Astrocyte (in vitro differentiated cells and primary cell): ENCODE results near the gene CNKSR1. TPM values are rescaled to one million over a fixed set of nuclear protein-coding genes. Genes with fewer than 3 reads are reported as not detected.

ENCODE experiments used
- DNase-seq: peaks from one replicate; pipeline ENCODE4 v3.0.0-alpha.2; 2010; ENCODE audit warnings: low read depth
- FAIRE-seq: peaks from 2 replicates; lab custom pipeline; 2011; peaks lifted over from hg19 to GRCh38; lab: Jason Lieb, UNC
- H2AFZ ChIP-seq: 2 replicates; pipeline ENCODE4 v1.6.0; 2012; ENCODE audit warnings: low read depth, low read length, inconsistent platforms
- H3K27ac ChIP-seq: 2 replicates; pipeline ENCODE4 v1.5.1; 2011; ENCODE audit warnings: low read depth, low read length, inconsistent platforms
- H3K27me3 ChIP-seq: 2 replicates; pipeline ENCODE4 v1.6.0; 2011; ENCODE audit warnings: low read length, inconsistent platforms; ENCODE audit not compliant: insufficient read depth
- H3K36me3 ChIP-seq: 2 replicates; pipeline ENCODE4 v1.5.1; 2011; ENCODE audit warnings: low read length, inconsistent platforms; ENCODE audit not compliant: insufficient read depth
- H3K4me1 ChIP-seq: 2 replicates; pipeline ENCODE4 v1.5.1; 2011; ENCODE audit warnings: low read length, inconsistent platforms; ENCODE audit not compliant: insufficient read depth
- H3K4me2 ChIP-seq: 2 replicates; pipeline ENCODE4 v1.6.0; 2012; ENCODE audit warnings: low read length, inconsistent platforms
- H3K4me3 ChIP-seq: 2 replicates; pipeline ENCODE4 v1.5.1; 2011; ENCODE audit warnings: low read depth, mild to moderate bottlenecking, low read length, inconsistent platforms; ENCODE audit not compliant: insufficient read depth
- H3K79me2 ChIP-seq: 2 replicates; pipeline ENCODE4 v1.6.0; 2012; ENCODE audit warnings: mild to moderate bottlenecking, low read length, inconsistent platforms; ENCODE audit not compliant: insufficient read depth
- H3K9ac ChIP-seq: 2 replicates; pipeline ENCODE4 v1.6.0; 2012; ENCODE audit warnings: mild to moderate bottlenecking, low read length, inconsistent platforms
- H3K9me3 ChIP-seq: 2 replicates; pipeline ENCODE4 v1.5.1; 2012; ENCODE audit warnings: low read depth, mild to moderate bottlenecking, low read length, inconsistent platforms; ENCODE audit not compliant: insufficient read depth
- H4K20me1 ChIP-seq: 2 replicates; pipeline ENCODE4 v1.6.0; 2012; ENCODE audit warnings: low read length, inconsistent platforms; ENCODE audit not compliant: insufficient read depth
- H3K27ac Mint-ChIP-seq: one replicate; pipeline ENCODE4 v1.8.0; 2021; ENCODE audit warnings: mild to moderate bottlenecking, mixed read lengths; ENCODE audit not compliant: unreplicated experiment
- H3K27me3 Mint-ChIP-seq: one replicate; pipeline ENCODE4 v1.8.0; 2021; ENCODE audit warnings: low read depth, mixed read lengths; ENCODE audit not compliant: unreplicated experiment
- H3K36me3 Mint-ChIP-seq: one replicate; pipeline ENCODE4 v1.8.0; 2021; ENCODE audit warnings: low read depth, mixed read lengths; ENCODE audit not compliant: unreplicated experiment
- H3K4me1 Mint-ChIP-seq: one replicate; pipeline ENCODE4 v1.8.0; 2021; ENCODE audit warnings: low read depth, mixed read lengths; ENCODE audit not compliant: unreplicated experiment
- H3K4me3 Mint-ChIP-seq: one replicate; pipeline ENCODE4 v1.8.0; 2021; ENCODE audit warnings: mild to moderate bottlenecking, moderate library complexity, mixed read lengths; ENCODE audit not compliant: unreplicated experiment
- H3K9me3 Mint-ChIP-seq: one replicate; pipeline ENCODE4 v1.8.0; 2021; ENCODE audit warnings: mild to moderate bottlenecking, mixed read lengths; ENCODE audit not compliant: unreplicated experiment
- EZH2 ChIP-seq: IDR thresholded peaks from 2 replicates; pipeline ENCODE4 v1.6.1; 2012; ENCODE audit warnings: mild to moderate bottlenecking, low read length, inconsistent platforms; ENCODE audit not compliant: insufficient read depth
- total RNA-seq: library from RNA; stranded (reverse); gene quantifications from 2 replicates; pipeline ENCODE4 v1.2.1, GENCODE V29; 2021
- TF ChIP-seq, protein P1 (sequence below): IDR thresholded peaks from 2 replicates; pipeline ENCODE4 v1.5.1; 2011; ENCODE audit warnings: low read depth, mild to moderate bottlenecking, inconsistent platforms, low read length, moderate library complexity; ENCODE audit not compliant: insufficient read depth

CNKSR1 gene
- total RNA-seq, 1 donor from 2014 or later = 5.0 TPM

DNA sequence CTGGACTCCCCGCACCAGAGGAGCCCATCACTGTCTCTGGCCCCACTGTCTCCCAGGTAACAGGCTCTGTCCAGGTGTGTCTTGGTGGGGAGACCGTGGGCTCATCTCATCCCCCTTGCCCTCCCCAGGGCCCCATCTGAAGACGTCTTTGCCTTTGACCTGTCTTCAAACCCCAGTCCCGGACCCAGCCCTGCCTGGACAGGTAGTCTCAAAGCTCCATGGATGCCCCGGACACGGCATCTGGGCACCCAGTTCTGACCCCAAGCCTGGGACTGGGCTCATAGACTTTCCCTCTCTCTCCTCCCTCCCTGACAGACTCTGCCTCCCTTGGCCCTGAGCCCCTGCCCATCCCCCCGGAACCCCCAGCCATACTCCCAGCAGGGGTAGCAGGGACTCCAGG, 6.8 kb downstream of the CNKSR1 start:
- no peak for DNase-seq
- H3K27ac ChIP-seq = no peak overlapping the region

DNA sequence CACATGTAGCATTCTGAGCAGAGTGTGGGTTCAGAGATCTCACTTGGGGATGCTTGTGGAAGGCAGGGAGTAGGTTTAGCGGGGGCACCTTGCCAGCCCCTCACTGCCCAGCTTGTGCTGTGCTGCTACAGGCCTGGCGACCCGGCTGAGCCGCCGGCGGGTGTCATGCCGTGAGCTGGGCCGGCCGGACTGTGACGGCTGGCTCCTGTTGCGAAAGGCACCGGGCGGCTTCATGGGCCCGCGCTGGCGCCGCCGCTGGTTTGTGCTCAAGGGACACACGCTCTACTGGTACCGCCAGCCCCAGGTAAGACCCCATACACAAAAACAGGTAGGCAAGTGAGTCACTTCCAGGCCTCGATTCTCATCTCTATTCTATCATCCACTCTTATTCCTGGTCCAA, 7.6 kb downstream of the CNKSR1 start:
- Histone ChIP-seq H3K4me2 (no peak overlapping the region), H3K36me3 (no peaks in the 10 kb centered on the region), H3K9ac (no peak overlapping the region), H4K20me1 (no peaks in the 10 kb centered on the region), H2AFZ (no peak overlapping the region), H3K9me3 (no peaks in the 10 kb centered on the region), H3K4me1 (no peaks in the 10 kb centered on the region), H3K79me2 (no peaks in the 10 kb centered on the region), H3K27me3 (no peaks in the 10 kb centered on the region), H3K4me3 (no peak overlapping the region), H3K27ac (no peak overlapping the region)
- TF ChIP-seq EZH2 = no peak
- TF ChIP-seq, protein P1, sequence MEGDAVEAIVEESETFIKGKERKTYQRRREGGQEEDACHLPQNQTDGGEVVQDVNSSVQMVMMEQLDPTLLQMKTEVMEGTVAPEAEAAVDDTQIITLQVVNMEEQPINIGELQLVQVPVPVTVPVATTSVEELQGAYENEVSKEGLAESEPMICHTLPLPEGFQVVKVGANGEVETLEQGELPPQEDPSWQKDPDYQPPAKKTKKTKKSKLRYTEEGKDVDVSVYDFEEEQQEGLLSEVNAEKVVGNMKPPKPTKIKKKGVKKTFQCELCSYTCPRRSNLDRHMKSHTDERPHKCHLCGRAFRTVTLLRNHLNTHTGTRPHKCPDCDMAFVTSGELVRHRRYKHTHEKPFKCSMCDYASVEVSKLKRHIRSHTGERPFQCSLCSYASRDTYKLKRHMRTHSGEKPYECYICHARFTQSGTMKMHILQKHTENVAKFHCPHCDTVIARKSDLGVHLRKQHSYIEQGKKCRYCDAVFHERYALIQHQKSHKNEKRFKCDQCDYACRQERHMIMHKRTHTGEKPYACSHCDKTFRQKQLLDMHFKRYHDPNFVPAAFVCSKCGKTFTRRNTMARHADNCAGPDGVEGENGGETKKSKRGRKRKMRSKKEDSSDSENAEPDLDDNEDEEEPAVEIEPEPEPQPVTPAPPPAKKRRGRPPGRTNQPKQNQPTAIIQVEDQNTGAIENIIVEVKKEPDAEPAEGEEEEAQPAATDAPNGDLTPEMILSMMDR = no peak
- peaks cover 4% of the 10 kb centered on the region for H3K4me1 Mint-ChIP-seq
- H3K4me3 Mint-ChIP-seq = no peak overlapping the region
- no peak for FAIRE-seq
- H3K9me3 Mint-ChIP-seq = no peaks in the 10 kb centered on the region
- no peak overlapping the region for H3K27ac Mint-ChIP-seq
- no peak for DNase-seq
- peaks cover 6% of the 10 kb centered on the region for H3K27me3 Mint-ChIP-seq
- peaks cover 8% of the 10 kb centered on the region for H3K36me3 Mint-ChIP-seq

More for the DNA sequence above, 6.8 kb downstream of the CNKSR1 start:
- TF ChIP-seq, protein P1 = no peak
- TF ChIP-seq EZH2 = no peak
- FAIRE-seq = no peak
- Mint-ChIP-seq H3K9me3 (no peaks in the 10 kb centered on the region), H3K4me3 (no peak overlapping the region), H3K4me1 (peaks cover 4% of the 10 kb centered on the region), H3K36me3 (peaks cover 6% of the 10 kb centered on the region), H3K27ac (no peak overlapping the region), H3K27me3 (peaks cover 4% of the 10 kb centered on the region)
- H3K9me3 ChIP-seq = no peaks in the 10 kb centered on the region
- H3K27me3 ChIP-seq = no peaks in the 10 kb centered on the region
- no peaks in the 10 kb centered on the region for H3K36me3 ChIP-seq
- no peak overlapping the region for H2AFZ ChIP-seq
- no peak overlapping the region for H3K4me3 ChIP-seq
- no peaks in the 10 kb centered on the region for H3K79me2 ChIP-seq
- H3K4me2 ChIP-seq = no peak overlapping the region
- no peaks in the 10 kb centered on the region for H4K20me1 ChIP-seq
- H3K9ac ChIP-seq = no peak overlapping the region
- no peaks in the 10 kb centered on the region for H3K4me1 ChIP-seq

DNA sequence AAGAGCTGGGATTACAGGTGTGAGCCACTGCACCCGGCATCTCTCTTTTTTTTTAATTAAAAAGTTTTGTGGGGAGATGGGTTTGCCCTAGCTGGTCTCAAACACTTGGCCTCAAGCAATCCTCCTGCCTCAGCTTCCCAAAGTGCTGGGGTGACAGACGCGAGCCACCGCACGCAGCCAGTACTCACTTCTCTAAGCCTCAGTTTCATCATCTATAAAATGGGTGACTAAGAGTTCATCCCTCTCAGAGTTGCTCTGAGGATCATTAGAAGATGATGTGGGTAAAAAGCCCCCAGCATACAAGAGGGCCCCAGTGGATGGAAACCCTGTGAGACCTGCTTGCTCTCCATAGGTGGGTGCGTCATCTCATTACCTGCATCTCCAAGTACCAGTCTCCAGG, 10.6 kb downstream of the CNKSR1 start:
- H3K36me3 Mint-ChIP-seq = peaks cover 5% of the 10 kb centered on the region
- H2AFZ ChIP-seq = no peak overlapping the region
- no peak for FAIRE-seq

More for the DNA sequence above, 10.6 kb downstream of the CNKSR1 start:
- Mint-ChIP-seq H3K4me1 (no peaks in the 10 kb centered on the region), H3K4me3 (no peak overlapping the region), H3K27ac (no peak overlapping the region), H3K27me3 (peaks cover 11% of the 10 kb centered on the region), H3K9me3 (peaks cover 5% of the 10 kb centered on the region)
- Histone ChIP-seq H4K20me1 (no peaks in the 10 kb centered on the region), H3K9me3 (no peaks in the 10 kb centered on the region), H3K4me1 (no peaks in the 10 kb centered on the region), H3K27me3 (no peaks in the 10 kb centered on the region), H3K4me2 (no peak overlapping the region), H3K36me3 (no peaks in the 10 kb centered on the region), H3K4me3 (no peak overlapping the region), H3K79me2 (no peaks in the 10 kb centered on the region), H3K9ac (no peak overlapping the region), H3K27ac (no peak overlapping the region)
- no peak for TF ChIP-seq EZH2
- no peak for DNase-seq
